MG63 (cell line): ENCODE measurements around the gene HOXB7. TPM values are rescaled to one million over a fixed set of nuclear protein-coding genes. Genes with fewer than 3 reads are reported as not detected.
A peak's percentile ranks its signal among the peaks of the same experiment; 100 is the strongest.

ENCODE experiments used
- DNase-seq: peaks from one replicate; pipeline ENCODE4 v3.0.0-alpha.2; 2020
- H3K27me3 ChIP-seq: fragments of 250-450 bp; sonication (Bioruptor Pico); 2 replicates; pipeline ENCODE4 v1.5.1; 2020; ENCODE audit warnings: mild to moderate bottlenecking, moderate library complexity
- H3K36me3 ChIP-seq: fragments of 250-450 bp; sonication (Bioruptor Pico); 2 replicates; pipeline ENCODE4 v1.5.1; 2020; ENCODE audit warnings: mild to moderate bottlenecking, moderate library complexity
- H3K4me3 ChIP-seq: fragments of 250-450 bp; sonication (Bioruptor Pico); 2 replicates; pipeline ENCODE4 v1.5.1; 2020; ENCODE audit warnings: mild to moderate bottlenecking, moderate library complexity
- H3K9me3 ChIP-seq: fragments of 250-450 bp; sonication (Bioruptor Pico); 2 replicates; pipeline ENCODE4 v1.5.1; 2020; ENCODE audit warnings: mild to moderate bottlenecking, moderate library complexity
- total RNA-seq: library from RNA; depleted of rRNA; stranded (reverse); fragments of >200 nt; shearing (Covaris generic); gene quantifications from 2 replicates; pipeline ENCODE4 v1.2.3, GENCODE V29; 2014; ENCODE audit warnings: low replicate concordance; rRNA removed

Gene HOXB7
- total RNA-seq = 9.8 and 30.6 TPM in 2 replicates

DNA sequence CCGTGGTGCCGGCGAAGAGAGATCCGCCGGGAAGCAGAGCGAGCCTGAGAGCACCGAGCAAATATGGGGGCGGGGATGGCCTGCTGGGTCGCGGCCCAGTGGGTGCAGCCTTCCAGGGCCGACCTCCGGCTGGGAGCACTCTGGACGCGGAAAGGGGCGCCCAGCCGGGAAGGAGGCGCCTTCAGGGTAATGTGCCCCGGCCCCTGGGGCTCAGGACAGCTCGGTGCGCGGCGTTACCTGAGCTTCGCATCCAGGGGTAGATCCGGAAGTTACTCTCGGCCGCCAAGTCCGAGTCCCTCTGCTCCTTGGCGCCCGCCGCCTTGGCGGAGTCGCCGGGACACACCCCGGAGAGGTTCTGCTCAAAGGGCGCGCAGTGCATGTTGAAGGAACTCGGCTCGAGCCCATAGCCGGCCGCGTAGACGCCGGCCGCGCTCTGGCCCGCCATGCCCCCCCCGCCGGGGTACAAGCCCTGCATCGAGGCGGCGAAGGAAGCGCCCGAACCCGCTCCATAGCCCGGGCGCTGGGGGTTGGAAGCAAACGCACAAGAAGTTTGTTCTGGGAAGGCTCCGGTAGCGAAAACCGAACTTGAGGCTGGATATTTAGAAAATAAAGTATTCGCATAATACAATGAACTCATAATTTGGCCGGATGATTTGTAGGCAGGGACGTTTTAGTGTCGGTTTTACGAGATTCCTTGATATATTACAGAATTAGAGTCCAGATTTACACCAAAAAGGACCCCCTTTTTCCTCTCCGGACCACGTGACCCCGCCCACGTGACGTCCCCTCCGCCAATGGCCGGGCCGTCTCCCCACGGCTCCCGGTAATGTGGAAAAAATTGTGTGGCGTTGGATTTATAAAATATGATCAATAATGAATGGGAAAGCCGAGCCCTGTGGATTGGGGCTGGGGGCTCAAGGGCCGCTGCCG, at the start of gene HOXB7:
HOXB7 (minus strand) TSS at position 736 of the 930 bp plus-strand sequence; CDS start at position 637, 99 bp downstream.
- peak; percentile 82 for DNase-seq
- Histone ChIP-seq H3K27me3 (no peaks in the 10 kb centered on the region), H3K4me3 (peak within 1 kb of the TSS; percentile 62)

DNA sequence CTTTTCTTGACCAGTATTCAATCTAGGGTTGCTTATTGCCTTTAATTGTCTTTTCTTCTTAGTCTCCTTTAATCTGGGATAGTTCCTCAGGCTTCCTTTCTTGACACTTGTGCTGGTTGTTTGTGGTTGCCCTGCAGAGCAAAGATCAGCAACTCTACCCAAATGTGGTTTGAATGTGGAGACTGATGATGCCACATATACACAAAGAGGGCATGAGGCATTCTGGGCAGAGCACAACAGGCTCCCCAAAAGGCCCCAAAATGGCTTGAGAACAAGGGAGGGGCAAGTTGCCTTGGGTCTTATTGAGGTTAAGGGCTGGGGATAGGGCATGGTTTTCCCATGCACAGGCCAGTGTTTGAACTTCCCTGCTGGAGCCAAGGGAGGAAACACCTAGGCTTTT, 45.1 kb upstream of the HOXB7 start:
- H3K27me3 ChIP-seq = no peaks in the 10 kb centered on the region
- H3K4me3 ChIP-seq = no peak overlapping the region
- peaks cover 7% of the 10 kb centered on the region for H3K9me3 ChIP-seq
- no peak for DNase-seq
- H3K36me3 ChIP-seq = no peaks in the 10 kb centered on the region; the same call in 1 of the 2 replicates

More for the DNA sequence above, at the start of gene HOXB7:
- Histone ChIP-seq H3K36me3 (no peaks in the 10 kb centered on the region), H3K9me3 (no peaks in the 10 kb centered on the region)

DNA sequence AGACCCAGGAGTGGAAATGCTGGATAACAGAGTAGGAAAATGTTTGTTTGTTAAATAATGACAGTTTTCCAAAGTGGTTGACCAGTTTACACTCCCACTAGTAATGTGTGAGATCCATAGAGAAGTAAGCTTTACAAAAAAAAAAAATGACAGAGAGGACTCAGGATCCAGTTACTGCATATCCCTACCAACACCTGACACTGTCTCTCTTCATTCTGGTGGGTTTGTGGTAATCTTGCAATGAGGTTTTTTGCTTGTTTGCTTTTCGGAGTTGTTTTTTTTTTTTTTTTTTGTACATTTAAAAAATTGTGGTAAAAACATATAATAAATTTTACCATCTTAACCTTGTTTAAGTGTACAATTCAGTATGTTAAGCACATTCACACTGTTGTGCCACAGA, 38.9 kb upstream of the HOXB7 start:
- Histone ChIP-seq H3K27me3 (no peaks in the 10 kb centered on the region), H3K36me3 (peaks cover 5% of the 10 kb centered on the region), H3K9me3 (peaks cover 7% of the 10 kb centered on the region), H3K4me3 (no peak overlapping the region)
- DNase-seq = no peak

DNA sequence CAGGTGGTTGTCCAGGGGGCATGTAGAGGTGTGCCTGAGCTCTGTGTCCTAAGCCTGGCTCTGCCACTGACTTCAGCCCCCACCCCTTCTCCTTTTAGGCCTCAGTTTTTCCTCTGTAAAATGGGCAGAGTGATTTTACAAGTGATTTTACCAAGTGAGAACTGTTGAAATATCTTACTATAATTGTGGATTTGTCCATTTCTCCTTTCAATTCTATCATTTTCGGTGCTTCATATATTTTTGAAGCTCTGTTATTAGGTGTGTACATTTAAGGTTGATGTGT, 37.1 kb upstream of the HOXB7 start:
- H3K4me3 ChIP-seq = peak overlapping the region; percentile 94
- H3K36me3 ChIP-seq = peaks cover 20% of the 10 kb centered on the region
- DNase-seq = no peak
- no peaks in the 10 kb centered on the region for H3K27me3 ChIP-seq
- H3K9me3 ChIP-seq = peaks cover 7% of the 10 kb centered on the region

DNA sequence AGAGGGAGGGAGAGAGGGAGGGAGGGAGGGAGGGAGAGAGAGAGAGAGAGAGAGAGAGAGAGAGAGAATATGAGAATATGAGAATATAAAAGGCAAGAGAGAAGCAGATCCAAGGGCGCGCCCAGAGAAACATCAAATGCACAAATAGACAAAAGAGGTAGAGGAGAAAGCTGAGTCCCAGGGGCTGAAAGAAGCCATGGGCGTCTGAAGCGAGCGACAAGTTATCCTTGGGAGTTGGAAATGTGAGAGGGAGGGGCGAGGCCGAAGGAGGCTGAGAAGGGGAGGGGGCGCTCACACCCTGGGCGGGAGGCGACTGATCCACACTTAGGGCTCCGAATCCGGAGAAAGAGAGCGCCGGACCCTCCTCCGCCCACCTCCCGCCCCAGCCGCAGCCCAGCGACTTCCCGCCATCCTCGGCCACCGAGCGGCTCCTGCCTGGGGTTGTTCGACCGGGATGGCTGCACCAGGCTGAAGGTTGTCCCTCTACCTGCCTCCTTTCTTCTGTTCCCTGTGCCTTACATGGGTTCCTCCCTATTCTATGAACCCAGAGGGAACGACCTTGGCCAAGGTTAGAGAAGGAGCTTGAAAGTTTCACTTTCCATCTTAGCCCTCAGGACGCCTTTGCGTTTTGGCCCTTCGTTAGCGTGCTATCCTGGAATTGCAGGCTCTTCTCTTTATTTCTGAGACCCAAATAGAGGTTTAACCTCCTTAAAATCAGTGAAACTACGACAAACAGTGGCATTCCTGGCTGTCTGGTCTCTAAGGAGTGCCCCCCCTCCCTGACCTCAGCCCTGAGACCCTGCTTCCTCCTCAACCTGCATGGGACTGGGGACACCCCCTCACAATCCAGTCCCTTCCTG, 36.5 kb upstream of the HOXB7 start:
- H3K4me3 ChIP-seq = peak overlapping the region; percentile 94
- DNase-seq = peak; percentile 58
- H3K9me3 ChIP-seq = peaks cover 4% of the 10 kb centered on the region
- peaks cover 26% of the 10 kb centered on the region for H3K36me3 ChIP-seq
- H3K27me3 ChIP-seq = no peaks in the 10 kb centered on the region

DNA sequence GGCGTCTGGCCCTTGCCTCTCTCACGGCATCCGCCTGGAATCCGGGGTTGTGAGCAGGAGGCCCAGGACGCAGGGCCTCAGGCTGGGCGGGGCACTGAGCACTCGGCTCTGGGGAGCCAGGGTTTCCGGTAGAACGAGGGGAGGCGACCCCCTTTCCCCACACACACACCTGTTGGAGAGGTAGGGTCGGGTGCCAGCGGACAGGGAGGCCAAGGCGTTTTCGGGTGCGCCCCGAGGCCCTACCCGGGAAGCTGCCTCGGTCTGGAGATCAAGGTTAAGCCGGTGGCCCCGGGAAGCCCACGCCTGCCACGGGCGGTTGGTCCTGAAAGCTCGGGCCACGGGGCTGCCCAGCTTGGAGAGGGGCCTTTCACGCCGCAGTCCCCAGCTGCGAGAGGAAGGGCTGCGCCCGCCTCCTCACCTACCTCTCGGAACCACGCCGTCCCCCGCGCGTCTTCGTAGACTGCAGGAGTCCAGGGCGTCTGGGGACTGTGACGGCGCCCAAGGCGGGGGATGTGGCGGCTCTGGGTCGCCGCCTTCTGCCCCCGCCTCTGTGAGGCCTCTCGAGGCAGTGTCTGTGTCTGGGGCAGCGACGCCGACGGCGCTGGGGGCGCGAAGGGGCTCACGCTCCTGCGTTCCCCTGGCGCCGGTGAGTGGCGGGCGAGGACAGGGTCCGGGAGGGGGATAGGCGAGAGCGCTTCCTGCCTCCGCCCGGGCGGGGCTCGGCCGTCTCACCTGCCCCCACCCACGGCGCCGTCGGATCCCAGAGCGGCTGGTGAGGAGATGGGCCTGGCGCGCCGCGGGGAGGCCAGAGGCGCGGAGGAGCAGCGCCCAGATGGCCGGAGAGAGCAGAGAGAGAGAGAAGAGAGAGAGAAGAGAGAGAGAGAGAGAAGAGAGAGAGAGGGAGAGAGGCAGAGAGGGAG, 35.6 kb upstream of the HOXB7 start:
- peak; percentile 89 for DNase-seq
- no peaks in the 10 kb centered on the region; the same call in 1 of the 2 replicates for H3K9me3 ChIP-seq
- no peaks in the 10 kb centered on the region for H3K27me3 ChIP-seq
- H3K4me3 ChIP-seq = peak overlapping the region; percentile 94
- peaks cover 34% of the 10 kb centered on the region for H3K36me3 ChIP-seq

- Histone ChIP-seq H3K36me3 (peaks cover 42% of the 10 kb centered on the region), H3K9me3 (no peaks in the 10 kb centered on the region; the same call in 1 of the 2 replicates), H3K27me3 (no peaks in the 10 kb centered on the region), H3K4me3 (peak overlapping the region; percentile 94)
- DNase-seq = no peak
Observed at GRCh38 chr17:48645639-48646182, 34.9 kb upstream of the HOXB7 start.

- Histone ChIP-seq H3K36me3 (peaks cover 42% of the 10 kb centered on the region), H3K4me3 (peak overlapping the region; percentile 94), H3K9me3 (no peaks in the 10 kb centered on the region; the same call in 1 of the 2 replicates), H3K27me3 (no peaks in the 10 kb centered on the region)
- no peak for DNase-seq
Observed at GRCh38 chr17:48644910-48645557, 34.2 kb upstream of the HOXB7 start.

- no peaks in the 10 kb centered on the region; the same call in 1 of the 2 replicates for H3K9me3 ChIP-seq
- H3K36me3 ChIP-seq = peaks cover 44% of the 10 kb centered on the region
- DNase-seq = peak; percentile 21
- H3K4me3 ChIP-seq = no peak overlapping the region
- no peaks in the 10 kb centered on the region for H3K27me3 ChIP-seq
Observed at GRCh38 chr17:48644159-48644558, 33.3 kb upstream of the HOXB7 start.

DNA sequence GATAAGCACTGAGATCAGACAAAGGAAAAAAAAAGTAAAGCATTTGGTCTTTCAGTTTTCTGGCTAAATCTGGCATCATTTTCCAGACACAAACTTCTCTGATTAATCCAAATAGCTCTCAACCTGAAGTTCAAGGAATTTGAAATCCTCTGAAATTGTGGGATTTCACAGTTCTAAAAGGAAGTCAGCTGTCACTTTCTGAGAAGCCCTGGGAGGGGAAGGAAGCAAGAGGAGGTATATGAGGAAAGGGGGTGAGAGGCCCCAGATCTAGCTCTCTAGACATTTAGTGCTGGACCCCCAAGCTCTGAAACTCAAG, 32.8 kb upstream of the HOXB7 start:
- Histone ChIP-seq H3K27me3 (no peaks in the 10 kb centered on the region), H3K9me3 (no peaks in the 10 kb centered on the region; the same call in 1 of the 2 replicates), H3K36me3 (peaks cover 49% of the 10 kb centered on the region), H3K4me3 (no peak overlapping the region)
- DNase-seq = no peak

DNA sequence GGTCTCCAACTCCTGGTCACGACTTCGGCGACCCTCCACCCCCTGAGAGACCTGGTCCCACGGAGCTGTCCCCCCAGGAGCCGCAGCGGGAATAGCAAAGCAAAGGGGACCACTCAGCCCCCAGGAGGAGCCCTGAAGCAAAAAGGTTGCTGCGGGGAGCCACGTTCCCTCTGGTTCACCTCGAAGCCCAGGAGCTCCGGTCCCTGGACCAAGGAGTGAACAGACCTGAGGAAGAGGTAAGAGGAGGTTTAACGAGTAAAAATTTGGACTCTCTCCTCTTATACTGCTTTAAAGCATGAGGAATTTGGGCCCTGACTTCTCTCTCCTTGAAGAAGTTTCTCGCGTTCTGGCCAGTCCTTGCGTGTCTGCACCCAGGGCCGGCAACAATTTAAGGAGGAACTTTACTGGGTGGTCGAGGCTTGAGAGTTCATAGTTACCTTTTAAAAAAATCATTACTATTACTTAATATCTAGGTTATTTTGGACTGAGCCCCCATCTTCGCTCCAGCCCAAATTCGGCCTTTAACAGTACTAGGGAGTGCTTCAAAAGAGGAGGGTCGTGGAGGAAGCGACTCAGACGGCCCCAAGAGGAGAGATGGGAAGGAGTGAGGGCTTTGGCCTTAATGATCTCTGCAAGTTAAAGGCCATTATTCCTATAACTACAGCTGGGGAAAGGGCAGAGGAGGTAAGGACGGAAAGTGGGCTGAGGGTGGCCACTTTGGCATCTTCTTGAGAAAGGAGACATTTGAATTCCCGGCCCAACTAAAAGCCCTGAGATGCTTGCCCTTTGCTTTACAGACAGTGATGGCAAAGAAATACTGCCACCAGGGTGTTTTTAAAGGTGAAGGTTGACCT, 32.3 kb upstream of the HOXB7 start:
- H3K27me3 ChIP-seq = no peaks in the 10 kb centered on the region

GRCh38 chr17:48642059-48642842, 31.4 kb upstream of the HOXB7 start:
- Histone ChIP-seq H3K9me3 (no peaks in the 10 kb centered on the region; the same call in 1 of the 2 replicates), H3K36me3 (peaks cover 60% of the 10 kb centered on the region), H3K4me3 (no peak overlapping the region), H3K27me3 (no peaks in the 10 kb centered on the region)
- DNase-seq = no peak

More for the DNA sequence above, 32.3 kb upstream of the HOXB7 start:
- DNase-seq = no peak
- H3K4me3 ChIP-seq = no peak overlapping the region
- H3K36me3 ChIP-seq = peaks cover 52% of the 10 kb centered on the region
- H3K9me3 ChIP-seq = no peaks in the 10 kb centered on the region; the same call in 1 of the 2 replicates

GRCh38 chr17:48641541-48642058, 30.8 kb upstream of the HOXB7 start:
- DNase-seq = no peak
- Histone ChIP-seq H3K36me3 (peaks cover 67% of the 10 kb centered on the region), H3K4me3 (no peak overlapping the region), H3K27me3 (no peaks in the 10 kb centered on the region), H3K9me3 (no peaks in the 10 kb centered on the region; the same call in 1 of the 2 replicates)

- no peak overlapping the region for H3K4me3 ChIP-seq
- H3K9me3 ChIP-seq = no peaks in the 10 kb centered on the region
- peaks cover 68% of the 10 kb centered on the region for H3K36me3 ChIP-seq
- H3K27me3 ChIP-seq = no peaks in the 10 kb centered on the region
- DNase-seq = no peak
Observed at GRCh38 chr17:48640858-48641180, 30.0 kb upstream of the HOXB7 start.
